Measurements from ENCODE around the gene INPP4B.

- TF ChIP-seq, protein P1, sequence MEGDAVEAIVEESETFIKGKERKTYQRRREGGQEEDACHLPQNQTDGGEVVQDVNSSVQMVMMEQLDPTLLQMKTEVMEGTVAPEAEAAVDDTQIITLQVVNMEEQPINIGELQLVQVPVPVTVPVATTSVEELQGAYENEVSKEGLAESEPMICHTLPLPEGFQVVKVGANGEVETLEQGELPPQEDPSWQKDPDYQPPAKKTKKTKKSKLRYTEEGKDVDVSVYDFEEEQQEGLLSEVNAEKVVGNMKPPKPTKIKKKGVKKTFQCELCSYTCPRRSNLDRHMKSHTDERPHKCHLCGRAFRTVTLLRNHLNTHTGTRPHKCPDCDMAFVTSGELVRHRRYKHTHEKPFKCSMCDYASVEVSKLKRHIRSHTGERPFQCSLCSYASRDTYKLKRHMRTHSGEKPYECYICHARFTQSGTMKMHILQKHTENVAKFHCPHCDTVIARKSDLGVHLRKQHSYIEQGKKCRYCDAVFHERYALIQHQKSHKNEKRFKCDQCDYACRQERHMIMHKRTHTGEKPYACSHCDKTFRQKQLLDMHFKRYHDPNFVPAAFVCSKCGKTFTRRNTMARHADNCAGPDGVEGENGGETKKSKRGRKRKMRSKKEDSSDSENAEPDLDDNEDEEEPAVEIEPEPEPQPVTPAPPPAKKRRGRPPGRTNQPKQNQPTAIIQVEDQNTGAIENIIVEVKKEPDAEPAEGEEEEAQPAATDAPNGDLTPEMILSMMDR (IDR thresholded peaks at IDR 0.05; ENCODE audit: low read depth, low read length): no peak
- TF ChIP-seq, protein P2, sequence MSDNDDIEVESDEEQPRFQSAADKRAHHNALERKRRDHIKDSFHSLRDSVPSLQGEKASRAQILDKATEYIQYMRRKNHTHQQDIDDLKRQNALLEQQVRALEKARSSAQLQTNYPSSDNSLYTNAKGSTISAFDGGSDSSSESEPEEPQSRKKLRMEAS (IDR thresholded peaks at IDR 0.05; ENCODE audit: low read depth, low read length): no peak
- TF ChIP-seq POLR2A (IDR thresholded peaks at IDR 0.05; ENCODE audit: extremely low read depth, insufficient read length): no peak
Observed at GRCh38 chr4:142278663-142279062, 567.4 kb downstream of the INPP4B start.

Measured in NB4 (cell line).